CD4-positive, CD25-positive, alpha-beta regulatory T cell (primary cell): Measurements from ENCODE around the gene FBXO7. TPM values are rescaled to one million over a fixed set of nuclear protein-coding genes. Genes with fewer than 3 reads are reported as not detected.

ENCODE experiments used
- ATAC-seq, 2 donors: fragments of 150-1000 bp; cut with Tn5 transposase; one replicate each; pipeline ENCODE4 v1.10.0; 2021; ENCODE audit warnings: low read depth in 2 of 2, moderate number of reproducible peaks in 2 of 2, moderate library complexity in 1 of 2
- DNase-seq, 3 donors: peaks; one replicate each; pipeline versions ENCODE4 v3.0.0 to v3.0.0-alpha.2; 2012 to 2022; ENCODE audit warnings: mixed read lengths in 1 of 3
- H3K27ac ChIP-seq: one replicate; pipeline ENCODE4 v1.7.0; 2013; ENCODE audit warnings: mild to moderate bottlenecking, low read length; ENCODE audit not compliant: insufficient read depth, poor library complexity, severe bottlenecking
- H3K27me3 ChIP-seq: one replicate; pipeline ENCODE4 v1.7.0; 2013; ENCODE audit warnings: low read length; ENCODE audit not compliant: control insufficient read depth, insufficient read depth
- H3K36me3 ChIP-seq: one replicate; pipeline ENCODE4 v1.7.0; 2013; ENCODE audit warnings: mild to moderate bottlenecking, low read length, moderate library complexity; ENCODE audit not compliant: control insufficient read depth, insufficient read depth
- H3K4me1 ChIP-seq: 2 replicates; pipeline ENCODE4 v1.7.0; 2013; ENCODE audit warnings: mild to moderate bottlenecking, low read length; ENCODE audit not compliant: insufficient read depth, control insufficient read depth, poor library complexity, severe bottlenecking
- H3K4me3 ChIP-seq: one replicate; pipeline ENCODE4 v1.7.0; 2013; ENCODE audit warnings: low read depth, mild to moderate bottlenecking, low read length, moderate library complexity
- H3K9me3 ChIP-seq, 2 experiments: 1 replicate in 1 of 2; 2 replicates in 1 of 2; pipeline ENCODE4 v1.7.0; 2013; ENCODE audit warnings: low read length in 2 of 2, mild to moderate bottlenecking in 1 of 2, moderate library complexity in 1 of 2; ENCODE audit not compliant: control insufficient read depth in 2 of 2
- H3K27ac Mint-ChIP-seq, 3 donors: one replicate each; pipeline ENCODE4 v1.8.0; 2020 to 2022; ENCODE audit warnings: mild to moderate bottlenecking in 3 of 3, mixed read lengths in 3 of 3, moderate library complexity in 2 of 3
- H3K27me3 Mint-ChIP-seq: one replicate; pipeline ENCODE4 v1.8.0; 2022; ENCODE audit warnings: mild to moderate bottlenecking, mixed read lengths
- H3K36me3 Mint-ChIP-seq: one replicate; pipeline ENCODE4 v1.8.0; 2020; ENCODE audit warnings: mixed read lengths
- H3K4me1 Mint-ChIP-seq, 4 donors: one replicate each; pipeline ENCODE4 v1.8.0; 2020 to 2022; ENCODE audit warnings: mixed read lengths in 4 of 4, mild to moderate bottlenecking in 1 of 4
- H3K4me3 Mint-ChIP-seq, 4 donors: one replicate each; pipeline ENCODE4 v1.8.0; 2020 to 2022; ENCODE audit warnings: mild to moderate bottlenecking in 4 of 4, mixed read lengths in 4 of 4, moderate library complexity in 3 of 4
- H3K9me3 Mint-ChIP-seq, 7 donors: one replicate each; pipeline ENCODE4 v1.8.0; 2020 to 2022; ENCODE audit warnings: mixed read lengths in 7 of 7, mild to moderate bottlenecking in 3 of 7, moderate library complexity in 2 of 7
- polyA plus RNA-seq, 4 donors: library from polyadenylated mRNA; unstranded; fragments of 300-500 nt; fragmentation: Illumina TruSeq; gene quantifications; one replicate each; pipeline ENCODE4 v1.2.3, GENCODE V29; 2021
- total RNA-seq: library from RNA; stranded (reverse); gene quantifications from one replicate; pipeline ENCODE4 v1.2.3, GENCODE V29; 2022

FBXO7 gene
- total and polyA plus RNA-seq, 5 donors from 2014 or later, result 133 to 180 (median 157) TPM

DNA sequence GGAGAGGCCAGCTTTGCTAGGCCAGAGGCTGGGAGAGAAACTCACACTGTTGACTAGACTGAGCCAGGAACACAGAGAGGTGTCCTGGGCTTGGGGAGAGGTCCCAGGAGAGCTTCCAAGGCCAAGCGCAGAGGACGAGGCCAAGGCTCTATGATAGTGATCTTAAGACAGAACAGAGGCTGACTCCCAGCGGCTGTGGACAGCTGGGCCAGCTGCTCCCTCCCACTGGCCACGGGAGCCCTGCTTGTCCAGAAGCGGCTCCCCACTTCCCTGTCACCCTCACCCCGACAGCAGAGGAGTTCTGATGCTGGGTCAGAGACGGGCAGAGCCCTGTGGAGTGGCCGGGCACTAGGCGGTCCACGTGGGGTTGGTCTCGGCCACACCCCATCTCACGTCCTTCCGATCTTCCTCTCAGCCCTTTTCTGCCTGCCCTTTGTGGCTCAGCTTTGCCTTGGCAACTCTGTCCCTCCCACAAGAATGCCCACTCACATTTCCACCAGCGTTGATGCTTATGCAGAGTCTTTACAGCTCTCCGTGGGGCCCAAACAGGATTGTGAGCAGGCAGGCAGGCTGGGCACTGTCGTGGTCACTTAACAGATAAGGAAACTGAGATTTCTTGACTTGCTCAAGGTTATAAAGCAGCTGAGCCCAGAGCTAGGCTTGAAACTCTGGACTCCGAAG lies 68.2 kb downstream of the FBXO7 start:
- no peak for DNase-seq
- no peaks in the 10 kb centered on the region for H3K4me1 Mint-ChIP-seq
- Histone ChIP-seq H3K27ac (no peak overlapping the region), H3K36me3 (no peaks in the 10 kb centered on the region), H3K4me1 (no peaks in the 10 kb centered on the region), H3K27me3 (no peaks in the 10 kb centered on the region), H3K4me3 (no peak overlapping the region), H3K9me3 (no peaks in the 10 kb centered on the region)
- H3K36me3 Mint-ChIP-seq, result no peaks in the 10 kb centered on the region
- no peak overlapping the region for H3K27ac Mint-ChIP-seq
- peaks cover 5% of the 10 kb centered on the region for H3K27me3 Mint-ChIP-seq
- ATAC-seq, result no peak
- no peak overlapping the region for H3K4me3 Mint-ChIP-seq
- H3K9me3 Mint-ChIP-seq, result peaks cover 0 to 5% (median 0%) of the 10 kb centered on the region in 7 donors

DNA sequence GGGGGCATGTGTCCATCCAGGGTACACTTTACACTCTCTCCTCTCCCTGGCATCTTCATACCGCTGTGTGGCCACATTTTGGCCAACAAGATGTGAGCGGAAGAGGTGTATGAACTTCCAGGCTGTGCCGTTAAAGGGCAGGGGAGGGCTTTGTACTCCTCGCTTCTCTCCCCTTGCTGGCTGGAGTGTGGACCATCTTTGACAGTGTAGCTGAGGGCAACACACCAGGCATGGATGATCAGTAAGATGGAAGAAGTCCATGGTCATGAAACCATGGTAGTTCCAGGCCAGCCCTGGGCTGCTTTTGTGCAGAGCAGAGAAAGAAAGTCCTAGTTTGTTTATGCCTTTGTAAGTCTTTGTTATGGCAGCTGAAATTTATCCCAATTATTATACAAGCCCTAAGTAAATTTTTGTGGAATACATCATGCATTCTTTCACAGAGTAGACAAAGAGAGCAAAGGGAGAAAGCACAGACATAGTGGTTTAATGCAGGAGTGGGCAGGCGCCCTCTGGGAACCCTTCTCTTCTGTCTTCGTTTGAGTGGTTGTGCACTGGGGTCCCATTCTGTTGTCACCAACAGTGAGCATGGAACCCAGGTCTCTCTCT lies 70.4 kb downstream of the FBXO7 start:
- no peak for DNase-seq
- H3K4me3 ChIP-seq, result no peak overlapping the region
- H3K9me3 ChIP-seq, result no peaks in the 10 kb centered on the region
- Mint-ChIP-seq H3K27me3 (peaks cover 5% of the 10 kb centered on the region), H3K9me3 (peaks cover 0 to 3% (median 0%) of the 10 kb centered on the region in 7 donors), H3K4me3 (no peak overlapping the region), H3K27ac (no peak overlapping the region), H3K36me3 (no peaks in the 10 kb centered on the region), H3K4me1 (no peaks in the 10 kb centered on the region)
- no peak for ATAC-seq
- no peaks in the 10 kb centered on the region for H3K27me3 ChIP-seq
- no peaks in the 10 kb centered on the region for H3K4me1 ChIP-seq
- H3K36me3 ChIP-seq, result no peaks in the 10 kb centered on the region
- H3K27ac ChIP-seq, result no peak overlapping the region

DNA sequence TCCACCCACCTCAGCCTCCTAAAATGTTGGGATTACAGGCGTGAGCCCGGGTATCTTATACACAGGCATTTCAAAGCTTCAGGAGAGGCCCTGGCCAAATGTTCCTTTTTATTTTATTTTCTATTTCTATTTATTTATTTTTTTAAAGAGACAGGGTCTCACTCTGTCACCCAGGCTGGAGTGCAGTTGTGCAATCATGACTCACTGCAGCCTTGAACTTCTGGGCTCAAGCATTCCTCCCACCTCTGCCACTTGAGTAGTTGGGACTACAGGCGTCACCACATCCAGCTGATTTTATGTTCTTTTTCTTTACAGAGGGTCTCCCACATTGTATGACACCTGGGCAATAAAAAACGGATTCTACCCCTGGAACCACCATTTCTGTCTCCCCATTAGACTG lies 71.2 kb downstream of the FBXO7 start:
- no peak for ATAC-seq
- Histone ChIP-seq H3K27ac (no peak overlapping the region), H3K9me3 (no peaks in the 10 kb centered on the region), H3K4me1 (no peaks in the 10 kb centered on the region), H3K36me3 (no peaks in the 10 kb centered on the region), H3K27me3 (no peaks in the 10 kb centered on the region), H3K4me3 (no peak overlapping the region)
- peaks cover 5% of the 10 kb centered on the region for H3K27me3 Mint-ChIP-seq
- DNase-seq, result no peak
- peak overlapping the region in 1 of 3 donors; percentile 57 for H3K27ac Mint-ChIP-seq
- no peaks in the 10 kb centered on the region for H3K36me3 Mint-ChIP-seq
- H3K9me3 Mint-ChIP-seq, result peaks cover 0 to 3% (median 0%) of the 10 kb centered on the region in 7 donors
- H3K4me1 Mint-ChIP-seq, result no peaks in the 10 kb centered on the region
- H3K4me3 Mint-ChIP-seq, result no peak overlapping the region

DNA sequence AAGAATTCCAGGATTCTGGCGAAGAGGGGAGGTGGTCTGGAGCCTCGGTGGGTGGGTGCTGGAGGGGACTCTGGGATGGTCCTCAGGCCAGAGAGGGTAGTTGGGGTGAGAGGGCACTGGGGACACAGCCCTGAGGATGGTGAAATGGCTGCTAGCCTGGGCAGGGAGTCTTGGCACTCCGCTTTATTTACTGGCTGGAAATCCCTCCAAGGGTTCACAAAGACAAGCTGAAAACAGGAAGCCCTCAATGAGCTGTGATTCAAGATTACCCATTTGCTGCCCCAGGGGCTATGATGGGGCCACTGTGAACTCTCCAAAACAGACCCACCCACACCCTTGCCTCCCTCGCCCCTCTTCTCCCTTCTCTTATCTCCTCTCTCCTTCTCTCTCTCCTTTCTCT lies 71.9 kb downstream of the FBXO7 start:
- Mint-ChIP-seq H3K27me3 (peaks cover 5% of the 10 kb centered on the region), H3K27ac (peak overlapping the region in 2 of 3 donors; percentile 57 to 60), H3K36me3 (no peaks in the 10 kb centered on the region), H3K4me3 (no peak overlapping the region), H3K4me1 (no peaks in the 10 kb centered on the region), H3K9me3 (peaks cover 0 to 3% (median 0%) of the 10 kb centered on the region in 7 donors)
- H3K4me3 ChIP-seq, result no peak overlapping the region
- H3K27me3 ChIP-seq, result no peaks in the 10 kb centered on the region
- no peaks in the 10 kb centered on the region for H3K4me1 ChIP-seq
- no peak overlapping the region for H3K27ac ChIP-seq
- no peaks in the 10 kb centered on the region for H3K9me3 ChIP-seq
- no peaks in the 10 kb centered on the region for H3K36me3 ChIP-seq
- DNase-seq (no peak), ATAC-seq (no peak)

DNA sequence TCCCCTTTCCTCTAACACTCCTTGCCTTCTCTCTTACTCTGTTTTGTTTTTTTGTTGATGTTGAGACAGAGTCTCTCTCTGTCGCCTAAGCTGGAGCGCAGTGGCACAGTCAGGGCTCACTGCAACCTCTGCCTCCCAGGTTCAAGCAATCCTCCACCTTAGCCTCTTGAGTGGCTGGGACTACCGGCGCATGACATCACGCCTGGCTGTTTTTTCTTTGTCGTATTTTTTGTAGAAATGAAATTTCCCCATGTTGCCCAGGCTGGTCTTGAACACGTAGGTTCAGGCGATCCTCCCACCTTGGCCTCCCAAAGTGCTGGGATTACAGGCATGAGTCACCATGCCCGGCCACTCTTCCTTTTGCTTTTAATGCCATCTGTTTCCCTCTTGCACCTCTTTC lies 72.3 kb downstream of the FBXO7 start:
- H3K9me3 Mint-ChIP-seq, result peaks cover 0 to 3% (median 0%) of the 10 kb centered on the region in 7 donors
- Histone ChIP-seq H3K36me3 (no peaks in the 10 kb centered on the region), H3K9me3 (no peaks in the 10 kb centered on the region), H3K4me1 (no peaks in the 10 kb centered on the region), H3K4me3 (no peak overlapping the region), H3K27ac (no peak overlapping the region), H3K27me3 (no peaks in the 10 kb centered on the region)
- H3K4me3 Mint-ChIP-seq, result no peak overlapping the region
- peaks cover 5% of the 10 kb centered on the region for H3K27me3 Mint-ChIP-seq
- no peaks in the 10 kb centered on the region for H3K36me3 Mint-ChIP-seq
- no peaks in the 10 kb centered on the region for H3K4me1 Mint-ChIP-seq
- ATAC-seq (no peak), DNase-seq (no peak)
- no peak overlapping the region for H3K27ac Mint-ChIP-seq

DNA sequence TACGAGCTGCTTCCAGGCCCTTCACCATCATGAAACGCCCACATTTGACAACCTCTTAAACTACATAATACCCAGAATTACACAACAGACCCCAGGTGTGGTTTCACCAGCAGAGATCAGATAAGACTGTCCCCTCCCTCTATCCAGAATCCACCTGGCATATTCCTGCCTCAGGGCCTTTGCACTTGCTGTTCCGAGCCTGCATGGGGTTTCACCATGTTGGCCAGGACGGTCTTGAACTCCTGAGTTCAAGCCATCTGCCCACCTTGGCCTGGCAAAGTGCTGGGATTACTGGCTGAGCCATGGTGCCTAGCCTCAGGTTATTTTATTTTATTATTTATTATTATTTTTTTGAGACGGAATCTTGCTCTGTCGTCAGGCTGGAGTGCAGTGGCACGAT lies 73.4 kb downstream of the FBXO7 start:
- Mint-ChIP-seq H3K27me3 (peaks cover 9% of the 10 kb centered on the region), H3K4me3 (no peak overlapping the region), H3K4me1 (no peaks in the 10 kb centered on the region), H3K9me3 (peaks cover 0 to 3% (median 0%) of the 10 kb centered on the region in 7 donors), H3K27ac (no peak overlapping the region), H3K36me3 (no peaks in the 10 kb centered on the region)
- Histone ChIP-seq H3K27ac (no peak overlapping the region), H3K36me3 (no peaks in the 10 kb centered on the region), H3K9me3 (no peaks in the 10 kb centered on the region), H3K27me3 (no peaks in the 10 kb centered on the region), H3K4me3 (no peak overlapping the region), H3K4me1 (no peaks in the 10 kb centered on the region)
- ATAC-seq, result no peak
- no peak for DNase-seq

Other genes with a start within 250 kb of the FBXO7 start
- not detected for gene SLC5A4, start 219.5 kb upstream of the FBXO7 start, total RNA-seq
- not detected for gene SLC5A4, start 219.5 kb upstream of the FBXO7 start, polyA plus RNA-seq
- not detected for gene RFPL3, start 116.9 kb upstream of the FBXO7 start, total RNA-seq
- gene RFPL3, start 116.9 kb upstream of the FBXO7 start, polyA plus RNA-seq, result not detected
- gene RTCB, start 62.6 kb upstream of the FBXO7 start, total RNA-seq, result 39.0 TPM
- gene RTCB, start 62.6 kb upstream of the FBXO7 start, polyA plus RNA-seq, result 100 to 1,000 TPM; 107 to 125 (median 115) TPM
- gene BPIFC, start 10.4 kb upstream of the FBXO7 start, total RNA-seq, result not detected
- gene BPIFC, start 10.4 kb upstream of the FBXO7 start, polyA plus RNA-seq, result not detected